GM12878 (cell line): ENCODE measurements around the gene PEAR1. TPM values are rescaled to one million over a fixed set of nuclear protein-coding genes. Genes with fewer than 3 reads are reported as not detected.

Experiments used
- ATAC-seq: fragments of 200-7000 bp; cut with Tn5 transposase; 3 replicates; pipeline ENCODE4 v1.9.1; 2020; ENCODE audit warnings: mild to moderate bottlenecking, moderate library complexity
- BruUV-seq: library from RNA; stranded (reverse); fragments of 400-500 nt; replicated peaks from 2 replicates; lab custom pipeline; 2021; lab: Mats Ljungman, UMichigan
- CTCF ChIA-PET: fragments of 300-600 bp; sonication (Branson Sonifier 250); formaldehyde crosslinking; extraction: SDS; loops from one replicate; lab custom pipeline; 2021; ENCODE audit warnings: inconsistent platforms; lab: Yijun Ruan, JAX
- POLR2A ChIA-PET: fragments of 350-600 bp; formaldehyde crosslinking; extraction: SDS; loops from one replicate; lab custom pipeline; 2021; ENCODE audit warnings: inconsistent platforms; lab: Charles Lee
- RAD21 ChIA-PET: fragments of 300-600 bp; sonication (Branson Sonifier 250); formaldehyde crosslinking; loops from one replicate; lab custom pipeline; 2023; ENCODE audit warnings: antibody characterized with exemption; ENCODE audit not compliant: unreplicated experiment; lab: Charles Lee
- SMC1A ChIA-PET: fragments of 300-600 bp; sonication (Branson Sonifier 250); formaldehyde crosslinking; loops from one replicate; lab custom pipeline; 2023; ENCODE audit not compliant: unreplicated experiment, uncharacterized antibody; lab: Charles Lee
- DNase-seq: peaks from one replicate; pipeline ENCODE4 v3.0.0-alpha.2; 2011; ENCODE audit warnings: low read depth, low spot score
- FAIRE-seq: peaks from 3 replicates; lab custom pipeline; 2011; peaks lifted over from hg19 to GRCh38; lab: Jason Lieb, UNC
- H2AFZ ChIP-seq: 2 replicates; pipeline ENCODE4 v1.6.0; 2011; ENCODE audit warnings: low read depth, low read length, control low read depth; ENCODE audit not compliant: control insufficient read depth
- H3K27ac ChIP-seq: 2 replicates; pipeline ENCODE4 v1.5.1; 2011; ENCODE audit warnings: control low read depth; ENCODE audit not compliant: control insufficient read depth, insufficient read depth
- H3K27me3 ChIP-seq, 2 experiments: replicated peaks in 1 of 2; 2 replicates each; pipeline versions ENCODE4 v1.6.0 to v1.6.1; 2011; ENCODE audit warnings: low read length in 1 of 2; ENCODE audit not compliant: control insufficient read depth in 2 of 2, insufficient read depth in 2 of 2
- H3K36me3 ChIP-seq, 2 experiments: 2 replicates each; pipeline ENCODE4 v1.5.1; 2011; ENCODE audit warnings: low read length in 1 of 2; ENCODE audit not compliant: control insufficient read depth in 2 of 2, insufficient read depth in 2 of 2
- H3K4me1 ChIP-seq: 2 replicates; pipeline ENCODE4 v1.6.1; 2011; ENCODE audit warnings: mild to moderate bottlenecking, low read length, moderate library complexity, mixed read lengths; ENCODE audit not compliant: control insufficient read depth, insufficient read depth
- H3K4me2 ChIP-seq: 2 replicates; pipeline ENCODE4 v1.6.0; 2011; ENCODE audit warnings: control low read depth; ENCODE audit not compliant: control insufficient read depth, insufficient read depth
- H3K4me3 ChIP-seq: fragments of 200-600 bp; sonication (generic); 2 replicates; pipeline ENCODE4 v1.5.1; 2016
- H3K79me2 ChIP-seq: 2 replicates; pipeline ENCODE4 v1.6.0; 2011; ENCODE audit warnings: low read length; ENCODE audit not compliant: control insufficient read depth, insufficient read depth
- H3K9ac ChIP-seq: 2 replicates; pipeline ENCODE4 v1.8.0; 2011; ENCODE audit warnings: low read length, control low read depth, mixed read lengths; ENCODE audit not compliant: control insufficient read depth, insufficient read depth
- H3K9me3 ChIP-seq: replicated peaks from 3 replicates; pipeline ENCODE4 v1.5.1; 2011; ENCODE audit warnings: mild to moderate bottlenecking, low read length; ENCODE audit not compliant: control insufficient read depth, insufficient read depth
- H4K20me1 ChIP-seq: 2 replicates; pipeline ENCODE4 v1.6.0; 2011; ENCODE audit not compliant: control insufficient read depth, insufficient read depth
- CHD4 ChIP-seq: fragments of 200-600 bp; sonication (generic); IDR thresholded peaks from 2 replicates; pipeline ENCODE4 v1.6.1; 2016; ENCODE audit warnings: mild to moderate bottlenecking
- ESRRA ChIP-seq: IDR thresholded peaks from 2 replicates; pipeline ENCODE4 v1.6.1; 2012; ENCODE audit warnings: mild to moderate bottlenecking, low read length, improper control_type of control experiment
- IRF4 ChIP-seq: IDR thresholded peaks from 2 replicates; pipeline ENCODE4 v1.6.1; 2011; ENCODE audit warnings: low read depth, low read length
- KDM1A ChIP-seq: fragments of 200-600 bp; sonication (generic); IDR thresholded peaks from 2 replicates; pipeline ENCODE4 v1.6.1; 2016; ENCODE audit warnings: borderline replicate concordance
- MTA2 ChIP-seq: fragments of 450-650 bp; IDR thresholded peaks from 2 replicates; pipeline ENCODE4 v1.6.1; 2016; ENCODE audit warnings: low read depth, mild to moderate bottlenecking, moderate library complexity
- MXI1 ChIP-seq: fragments of 150-350 bp; IDR thresholded peaks from 2 replicates; pipeline ENCODE4 v1.6.1; 2011; ENCODE audit warnings: low read depth, mild to moderate bottlenecking, inconsistent platforms, low read length, improper control_type of control experiment
- NR2C1 ChIP-seq: fragments of 450-650 bp; IDR thresholded peaks from 2 replicates; pipeline ENCODE4 v1.6.1; 2017; ENCODE audit warnings: antibody characterized with exemption, mild to moderate bottlenecking, moderate library complexity
- POU2F2 ChIP-seq: IDR thresholded peaks from 3 replicates; pipeline ENCODE4 v1.6.1; 2011; ENCODE audit warnings: low read depth, mild to moderate bottlenecking, low read length, borderline replicate concordance
- SMC3 ChIP-seq: IDR thresholded peaks from 2 replicates; pipeline ENCODE4 v1.6.1; 2011; ENCODE audit warnings: low read length, improper control_type of control experiment, borderline replicate concordance
- SP1 ChIP-seq: IDR thresholded peaks from one replicate; pipeline ENCODE4 v1.6.1; 2011; ENCODE audit warnings: low read depth, low read length
- SUZ12 ChIP-seq: fragments of 200-600 bp; sonication (generic); IDR thresholded peaks from one replicate; pipeline ENCODE4 v1.6.1; 2018; ENCODE audit warnings: antibody characterized with exemption, mild to moderate bottlenecking; ENCODE audit not compliant: unreplicated experiment
- ZBED1 ChIP-seq: IDR thresholded peaks from 2 replicates; pipeline ENCODE4 v1.6.1; 2016; ENCODE audit warnings: borderline replicate concordance
- ZNF217 ChIP-seq: fragments of 450-650 bp; IDR thresholded peaks from 2 replicates; pipeline ENCODE4 v1.6.1; 2017; ENCODE audit warnings: antibody characterized with exemption, mild to moderate bottlenecking
- ZNF274 ChIP-seq: IDR thresholded peaks from one replicate; pipeline ENCODE4 v1.8.0; 2011; ENCODE audit not compliant: insufficient read length, insufficient read depth
- ZZZ3 ChIP-seq: IDR thresholded peaks from 2 replicates; pipeline ENCODE4 v1.6.1; 2011; ENCODE audit warnings: low read depth; ENCODE audit not compliant: control insufficient read depth, insufficient read length
- WGBS: methylation state at CpG from one replicate; pipeline ENCODE4 v1.1.6; 2016; ENCODE audit warnings: low lambda C conversion rate; ENCODE audit not compliant: insufficient replicate concordance, insufficient coverage; ENCODE audit errors: missing lambda C conversion rate; 5-methylcytosine and 5-hydroxymethylcytosine counted together
- in situ Hi-C: fragments of 300-500 bp; cut with MboI; formaldehyde crosslinking; loops from 9 replicates; pipeline ENCODE4 v1.14.3; 2018; ENCODE audit warnings: mixed read lengths
- intact Hi-C: fragments of 100-400 bp; cut with micrococcal nuclease; formaldehyde crosslinking; loops from one replicate; pipeline ENCODE4 v1.14.2; 2022; ENCODE audit not compliant: unreplicated experiment
- polyA plus RNA-seq, 11 experiments: library from polyadenylated mRNA; depleted of rRNA in 4 of 11; unstranded in 6 of 11; stranded (reverse) in 5 of 11; fragments of >200 nt; fragmentation: Nextera tagmentation in 4 of 11; fragmentation: Illumina TruSeq in 1 of 11; extraction: Ambion mirVana in 4 of 11; extraction: Trizol in 1 of 11; gene quantifications; 1 replicate in 1 of 11; 2 replicates in 10 of 11; pipeline versions ENCODE4 v1.2.1 to v1.2.3, GENCODE V29; 2011 to 2016; ENCODE audit warnings: inconsistent platforms in 2 of 11, missing spikeins in 2 of 11, low read depth in 1 of 11
- total RNA-seq, 4 experiments: library from RNA; depleted of rRNA in 3 of 4; stranded (reverse); fragments of >200 nt in 3 of 4; fragmentation: Illumina TruSeq in 1 of 4; extraction: Trizol in 1 of 4; gene quantifications; 2 replicates each; pipeline versions ENCODE4 v1.2.1 to v1.2.3, GENCODE V29; 2013 to 2021
- TF ChIP-seq, protein P1 (sequence below): fragments of 450-650 bp; IDR thresholded peaks from 2 replicates; pipeline ENCODE4 v1.6.1; 2017; ENCODE audit warnings: mild to moderate bottlenecking, moderate library complexity
- TF ChIP-seq, protein P2 (sequence below): fragments of 450-650 bp; formaldehyde crosslinking; IDR thresholded peaks from 2 replicates; pipeline ENCODE4 v1.4.0; 2020; ENCODE audit warnings: mild to moderate bottlenecking, moderate library complexity

PEAR1 gene
- total and polyA plus RNA-seq, 10 of the 15 experiments (the other 5 are each of a cell fraction or from before 2014, with no cell fraction given), result not detected

DNA sequence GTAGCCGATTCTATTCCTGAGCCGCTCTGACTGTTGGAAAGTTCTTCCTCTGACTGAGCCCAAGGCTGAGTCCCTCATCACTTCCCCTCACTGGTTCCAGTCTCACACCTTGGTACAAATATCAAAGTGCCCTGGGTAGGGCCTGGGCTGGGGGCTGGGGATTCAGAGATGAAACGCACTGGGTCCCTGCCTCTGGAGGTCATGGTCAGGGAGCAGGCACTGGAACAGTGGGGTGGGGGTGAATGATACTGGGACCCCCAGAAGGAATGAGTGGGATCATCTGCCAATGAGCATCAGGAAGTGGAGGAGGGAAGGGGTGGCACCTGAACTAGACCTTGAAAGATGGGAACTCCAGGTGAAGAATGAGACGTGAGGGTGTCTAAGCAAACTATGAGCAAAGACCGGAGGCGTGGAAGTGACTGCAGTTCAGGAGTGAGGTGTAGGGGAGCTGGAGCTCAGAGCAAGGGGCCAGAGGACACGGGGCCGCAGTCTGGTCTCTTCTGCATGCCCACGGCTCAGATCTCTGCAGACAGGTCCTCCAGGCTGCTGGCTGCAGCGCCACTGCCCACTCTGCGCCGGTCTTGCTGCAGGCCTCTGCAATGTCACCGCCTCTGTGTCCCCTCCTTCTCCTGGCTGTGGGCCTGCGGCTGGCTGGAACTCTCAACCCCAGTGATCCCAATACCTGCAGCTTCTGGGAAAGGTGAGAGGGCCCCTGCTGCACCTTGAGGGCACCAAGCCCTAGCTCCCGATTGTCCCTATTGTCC is 10.0 kb downstream of the PEAR1 start:
- in situ Hi-C loops (no loop called here), intact Hi-C loops (no loop called here)
- peaks cover 0 to 6% of the 10 kb centered on the region in 2 experiments; a peak in 3 of 4 replicates for H3K27me3 ChIP-seq
- ATAC-seq (no peak), DNase-seq (no peak), FAIRE-seq (no peak)
- no peak overlapping the region for H3K4me2 ChIP-seq
- no peaks in the 10 kb centered on the region for H3K9me3 ChIP-seq
- ChIA-PET POLR2A (no interaction called here), CTCF (no interaction called here), RAD21 (no interaction called here), SMC1A (no interaction called here)
- no peak for TF ChIP-seq ZZZ3
- TF ChIP-seq, protein P1, sequence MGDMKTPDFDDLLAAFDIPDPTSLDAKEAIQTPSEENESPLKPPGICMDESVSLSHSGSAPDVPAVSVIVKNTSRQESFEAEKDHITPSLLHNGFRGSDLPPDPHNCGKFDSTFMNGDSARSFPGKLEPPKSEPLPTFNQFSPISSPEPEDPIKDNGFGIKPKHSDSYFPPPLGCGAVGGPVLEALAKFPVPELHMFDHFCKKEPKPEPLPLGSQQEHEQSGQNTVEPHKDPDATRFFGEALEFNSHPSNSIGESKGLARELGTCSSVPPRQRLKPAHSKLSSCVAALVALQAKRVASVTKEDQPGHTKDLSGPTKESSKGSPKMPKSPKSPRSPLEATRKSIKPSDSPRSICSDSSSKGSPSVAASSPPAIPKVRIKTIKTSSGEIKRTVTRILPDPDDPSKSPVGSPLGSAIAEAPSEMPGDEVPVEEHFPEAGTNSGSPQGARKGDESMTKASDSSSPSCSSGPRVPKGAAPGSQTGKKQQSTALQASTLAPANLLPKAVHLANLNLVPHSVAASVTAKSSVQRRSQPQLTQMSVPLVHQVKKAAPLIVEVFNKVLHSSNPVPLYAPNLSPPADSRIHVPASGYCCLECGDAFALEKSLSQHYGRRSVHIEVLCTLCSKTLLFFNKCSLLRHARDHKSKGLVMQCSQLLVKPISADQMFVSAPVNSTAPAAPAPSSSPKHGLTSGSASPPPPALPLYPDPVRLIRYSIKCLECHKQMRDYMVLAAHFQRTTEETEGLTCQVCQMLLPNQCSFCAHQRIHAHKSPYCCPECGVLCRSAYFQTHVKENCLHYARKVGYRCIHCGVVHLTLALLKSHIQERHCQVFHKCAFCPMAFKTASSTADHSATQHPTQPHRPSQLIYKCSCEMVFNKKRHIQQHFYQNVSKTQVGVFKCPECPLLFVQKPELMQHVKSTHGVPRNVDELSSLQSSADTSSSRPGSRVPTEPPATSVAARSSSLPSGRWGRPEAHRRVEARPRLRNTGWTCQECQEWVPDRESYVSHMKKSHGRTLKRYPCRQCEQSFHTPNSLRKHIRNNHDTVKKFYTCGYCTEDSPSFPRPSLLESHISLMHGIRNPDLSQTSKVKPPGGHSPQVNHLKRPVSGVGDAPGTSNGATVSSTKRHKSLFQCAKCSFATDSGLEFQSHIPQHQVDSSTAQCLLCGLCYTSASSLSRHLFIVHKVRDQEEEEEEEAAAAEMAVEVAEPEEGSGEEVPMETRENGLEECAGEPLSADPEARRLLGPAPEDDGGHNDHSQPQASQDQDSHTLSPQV, result no peak
- no peak for TF ChIP-seq ZBED1
- no peak for TF ChIP-seq MTA2
- no peak for TF ChIP-seq SP1
- no peak for TF ChIP-seq SMC3
- TF ChIP-seq, protein P2, sequence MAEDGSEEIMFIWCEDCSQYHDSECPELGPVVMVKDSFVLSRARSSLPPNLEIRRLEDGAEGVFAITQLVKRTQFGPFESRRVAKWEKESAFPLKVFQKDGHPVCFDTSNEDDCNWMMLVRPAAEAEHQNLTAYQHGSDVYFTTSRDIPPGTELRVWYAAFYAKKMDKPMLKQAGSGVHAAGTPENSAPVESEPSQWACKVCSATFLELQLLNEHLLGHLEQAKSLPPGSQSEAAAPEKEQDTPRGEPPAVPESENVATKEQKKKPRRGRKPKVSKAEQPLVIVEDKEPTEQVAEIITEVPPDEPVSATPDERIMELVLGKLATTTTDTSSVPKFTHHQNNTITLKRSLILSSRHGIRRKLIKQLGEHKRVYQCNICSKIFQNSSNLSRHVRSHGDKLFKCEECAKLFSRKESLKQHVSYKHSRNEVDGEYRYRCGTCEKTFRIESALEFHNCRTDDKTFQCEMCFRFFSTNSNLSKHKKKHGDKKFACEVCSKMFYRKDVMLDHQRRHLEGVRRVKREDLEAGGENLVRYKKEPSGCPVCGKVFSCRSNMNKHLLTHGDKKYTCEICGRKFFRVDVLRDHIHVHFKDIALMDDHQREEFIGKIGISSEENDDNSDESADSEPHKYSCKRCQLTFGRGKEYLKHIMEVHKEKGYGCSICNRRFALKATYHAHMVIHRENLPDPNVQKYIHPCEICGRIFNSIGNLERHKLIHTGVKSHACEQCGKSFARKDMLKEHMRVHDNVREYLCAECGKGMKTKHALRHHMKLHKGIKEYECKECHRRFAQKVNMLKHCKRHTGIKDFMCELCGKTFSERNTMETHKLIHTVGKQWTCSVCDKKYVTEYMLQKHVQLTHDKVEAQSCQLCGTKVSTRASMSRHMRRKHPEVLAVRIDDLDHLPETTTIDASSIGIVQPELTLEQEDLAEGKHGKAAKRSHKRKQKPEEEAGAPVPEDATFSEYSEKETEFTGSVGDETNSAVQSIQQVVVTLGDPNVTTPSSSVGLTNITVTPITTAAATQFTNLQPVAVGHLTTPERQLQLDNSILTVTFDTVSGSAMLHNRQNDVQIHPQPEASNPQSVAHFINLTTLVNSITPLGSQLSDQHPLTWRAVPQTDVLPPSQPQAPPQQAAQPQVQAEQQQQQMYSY (CRISPR knock-in tag), result no peak
- TF ChIP-seq SUZ12, result no peak
- no peak for TF ChIP-seq IRF4
- no peak for TF ChIP-seq MXI1
- TF ChIP-seq ZNF217, result no peak
- no peak for TF ChIP-seq KDM1A
- no peak for TF ChIP-seq NR2C1
- no peak for TF ChIP-seq ESRRA
- no peak for TF ChIP-seq ZNF274
- no peak for TF ChIP-seq CHD4
- no peak for TF ChIP-seq POU2F2
- no peak overlapping the region for H2AFZ ChIP-seq
- H3K36me3 ChIP-seq, result no peaks in the 10 kb centered on the region
- BruUV-seq, result no TSS peak
- H3K27ac ChIP-seq, result no peak overlapping the region
- no peak overlapping the region for H3K9ac ChIP-seq
- H3K4me3 ChIP-seq, result no peak overlapping the region
- H3K4me1 ChIP-seq, result no peaks in the 10 kb centered on the region
- no peaks in the 10 kb centered on the region for H3K79me2 ChIP-seq
- no peaks in the 10 kb centered on the region for H4K20me1 ChIP-seq
- 35% methylated on average over 15 of the region's 15 CpGs for WGBS
